ENCODE data around the gene PRKAA1.
A peak's percentile ranks its signal among the peaks of the same experiment; 100 is the strongest.
"Not testable (repeated sequence)": the region's sequence is repeated elsewhere in the genome, so short reads cannot be mapped to it uniquely, and the experiment has no call there.

PRKAA1 gene

DNA sequence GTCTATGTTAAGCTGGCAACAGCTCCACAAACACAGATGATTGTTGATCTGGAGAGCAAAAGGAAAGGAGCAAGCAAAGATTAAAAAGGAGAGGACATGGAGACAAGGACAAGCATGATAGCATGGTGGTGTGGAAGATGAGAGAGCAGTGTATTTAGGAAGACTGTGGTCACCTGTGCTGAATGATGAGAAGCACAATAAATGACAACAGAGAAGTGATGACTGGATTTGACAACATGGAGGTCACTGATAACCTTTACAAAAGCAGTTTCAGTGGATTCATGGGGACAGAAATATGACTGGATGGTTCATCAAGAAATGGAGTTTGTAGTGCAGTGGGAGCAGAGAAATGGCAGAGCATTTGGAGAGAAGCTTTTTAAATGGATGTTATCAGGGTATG lies 62.6 kb downstream of the PRKAA1 start:
- peak in 1 of 3 donors; percentile 4 for DNase-seq
- Histone ChIP-seq H3K36me3 (ENCODE audit: control insufficient read depth in 4 of 4, insufficient read depth in 4 of 4, low read length in 3 of 4) (peaks cover 3 to 20% (median 6%) of the 10 kb centered on the region in 4 experiments), H3K4me3 (ENCODE audit: control insufficient read depth in 1 of 7, extremely low read depth in 1 of 7, insufficient read depth in 4 of 7, low read depth in 2 of 7, low read length in 6 of 7) (no peak overlapping the region), H3K9me3 (ENCODE audit: control extremely low read depth in 1 of 5, control insufficient read depth in 4 of 5, insufficient read depth in 2 of 5, low read depth in 1 of 5, low read length in 4 of 5) (peaks cover 3 to 14% (median 5%) of the 10 kb centered on the region in 5 experiments), H3K27ac (ENCODE audit: insufficient read depth in 1 of 2, low read depth in 1 of 2, low read length in 2 of 2, poor library complexity in 1 of 2, severe bottlenecking in 2 of 2) (no peak overlapping the region), H3K27me3 (replicated peaks in 2 of 5; ENCODE audit: control insufficient read depth in 4 of 5, insufficient read depth in 5 of 5, low read length in 4 of 5) (no peaks in the 10 kb centered on the region), H3K4me1 (ENCODE audit: control extremely low read depth in 1 of 4, control insufficient read depth in 4 of 4, insufficient read depth in 4 of 4, low read length in 3 of 4) (peaks cover 15 to 47% (median 23%) of the 10 kb centered on the region in 4 experiments)
- ChIA-PET CTCF (interaction anchor here (0.7 to 7.8 kb wide), 11 partner anchors 9 to 1021 kb away, joined by 3 to 79 read pairs (median 3); no protein-coding TSS in a partner anchor), POLR2A (no interaction called here)

- H3K4me3 ChIP-seq (ENCODE audit: control insufficient read depth in 1 of 7, extremely low read depth in 1 of 7, insufficient read depth in 4 of 7, low read depth in 2 of 7, low read length in 6 of 7), result no peak overlapping the region
- POLR2A ChIA-PET, result no interaction called here
- H3K27ac ChIP-seq (ENCODE audit: insufficient read depth in 1 of 2, low read depth in 1 of 2, low read length in 2 of 2, poor library complexity in 1 of 2, severe bottlenecking in 2 of 2), result no peak overlapping the region
- H3K36me3 ChIP-seq (ENCODE audit: control insufficient read depth in 4 of 4, insufficient read depth in 4 of 4, low read length in 3 of 4), result peaks cover 0 to 14% (median 4%) of the 10 kb centered on the region in 4 experiments
- H3K4me1 ChIP-seq (ENCODE audit: control extremely low read depth in 1 of 4, control insufficient read depth in 4 of 4, insufficient read depth in 4 of 4, low read length in 3 of 4), result peaks cover 15 to 47% (median 23%) of the 10 kb centered on the region in 4 experiments
- H3K9me3 ChIP-seq (ENCODE audit: control extremely low read depth in 1 of 5, control insufficient read depth in 4 of 5, insufficient read depth in 2 of 5, low read depth in 1 of 5, low read length in 4 of 5), result peaks cover 0 to 10% (median 3%) of the 10 kb centered on the region in 5 experiments
- WGBS (ENCODE audit: insufficient coverage), result 75% methylated on average over 1 of the region's 2 CpGs
- H3K27me3 ChIP-seq (replicated peaks in 2 of 5; ENCODE audit: control insufficient read depth in 4 of 5, insufficient read depth in 5 of 5, low read length in 4 of 5), result no peaks in the 10 kb centered on the region
- CTCF ChIA-PET, result interaction anchor here (0.7 to 7.8 kb wide), 11 partner anchors 8 to 1154 kb away, joined by 3 to 79 read pairs (median 3); no protein-coding TSS in a partner anchor
- no peak for DNase-seq
Measured at GRCh38 chr5:40734986-40735385, 63.2 kb downstream of the PRKAA1 start.

GRCh38 chr5:40733879-40734563 lies 64.2 kb downstream of the PRKAA1 start:
- POLR2A ChIA-PET, result no interaction called here
- Histone ChIP-seq H3K9me3 (ENCODE audit: control extremely low read depth in 1 of 5, control insufficient read depth in 4 of 5, insufficient read depth in 2 of 5, low read depth in 1 of 5, low read length in 4 of 5) (peaks cover 0 to 4% (median 0%) of the 10 kb centered on the region in 5 experiments), H3K36me3 (ENCODE audit: control insufficient read depth in 4 of 4, insufficient read depth in 4 of 4, low read length in 3 of 4) (peaks cover 0 to 5% (median 1%) of the 10 kb centered on the region in 4 experiments), H3K4me1 (ENCODE audit: control extremely low read depth in 1 of 4, control insufficient read depth in 4 of 4, insufficient read depth in 4 of 4, low read length in 3 of 4) (peaks cover 15 to 47% (median 23%) of the 10 kb centered on the region in 4 experiments), H3K27ac (ENCODE audit: insufficient read depth in 1 of 2, low read depth in 1 of 2, low read length in 2 of 2, poor library complexity in 1 of 2, severe bottlenecking in 2 of 2) (no peak overlapping the region), H3K27me3 (replicated peaks in 2 of 5; ENCODE audit: control insufficient read depth in 4 of 5, insufficient read depth in 5 of 5, low read length in 4 of 5) (no peaks in the 10 kb centered on the region), H3K4me3 (ENCODE audit: control insufficient read depth in 1 of 7, extremely low read depth in 1 of 7, insufficient read depth in 4 of 7, low read depth in 2 of 7, low read length in 6 of 7) (peak overlapping the region in 3 of 7 experiments; percentile 8 to 45 (median 35))
- WGBS (ENCODE audit: insufficient coverage), result 17% methylated on average over 2 of the region's 3 CpGs
- CTCF ChIA-PET, result interaction anchor here (1.1 to 7.8 kb wide), 9 partner anchors 14 to 1406 kb away, joined by 3 to 79 read pairs (median 4); no protein-coding TSS in a partner anchor
- DNase-seq, result peak; percentile 26 to 83 (median 48)

DNA sequence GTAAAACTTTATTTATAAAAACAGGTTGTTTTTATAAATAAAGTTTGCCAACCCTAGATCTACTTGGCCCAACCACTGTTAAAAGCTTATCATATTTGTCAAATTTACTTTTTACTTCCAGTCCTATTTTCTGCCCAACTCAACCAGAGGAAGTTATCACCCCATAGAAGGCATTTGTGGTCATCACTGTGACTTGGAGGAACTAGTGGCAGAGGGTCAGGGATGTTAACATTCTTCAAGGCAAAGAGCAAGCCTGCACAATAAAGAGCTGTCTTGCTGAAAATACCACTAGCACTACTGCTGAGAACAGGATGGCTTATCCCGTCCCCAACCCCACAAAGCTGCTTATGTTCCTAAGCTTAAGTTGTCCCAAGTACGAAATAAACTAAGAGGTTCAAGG lies 64.7 kb downstream of the PRKAA1 start:
- DNase-seq, result peak; percentile 22 to 70 (median 55)
- ChIA-PET POLR2A (no interaction called here), CTCF (interaction anchor here (1.2 to 7.8 kb wide), 7 partner anchors 15 to 1156 kb away, joined by 3 to 79 read pairs (median 5); no protein-coding TSS in a partner anchor)
- Histone ChIP-seq H3K36me3 (ENCODE audit: control insufficient read depth in 4 of 4, insufficient read depth in 4 of 4, low read length in 3 of 4) (peaks cover 0 to 2% (median 0%) of the 10 kb centered on the region in 4 experiments), H3K4me1 (ENCODE audit: control extremely low read depth in 1 of 4, control insufficient read depth in 4 of 4, insufficient read depth in 4 of 4, low read length in 3 of 4) (peaks cover 15 to 47% (median 23%) of the 10 kb centered on the region in 4 experiments), H3K9me3 (ENCODE audit: control extremely low read depth in 1 of 5, control insufficient read depth in 4 of 5, insufficient read depth in 2 of 5, low read depth in 1 of 5, low read length in 4 of 5) (no peaks in the 10 kb centered on the region), H3K27ac (ENCODE audit: insufficient read depth in 1 of 2, low read depth in 1 of 2, low read length in 2 of 2, poor library complexity in 1 of 2, severe bottlenecking in 2 of 2) (no peak overlapping the region), H3K4me3 (ENCODE audit: control insufficient read depth in 1 of 7, extremely low read depth in 1 of 7, insufficient read depth in 4 of 7, low read depth in 2 of 7, low read length in 6 of 7) (peak overlapping the region in 2 of 7 experiments; percentile 35 to 45), H3K27me3 (replicated peaks in 2 of 5; ENCODE audit: control insufficient read depth in 4 of 5, insufficient read depth in 5 of 5, low read length in 4 of 5) (no peaks in the 10 kb centered on the region)
- WGBS (ENCODE audit: insufficient coverage), result no CpG with 5 or more reads among the region's 2 CpGs

DNA sequence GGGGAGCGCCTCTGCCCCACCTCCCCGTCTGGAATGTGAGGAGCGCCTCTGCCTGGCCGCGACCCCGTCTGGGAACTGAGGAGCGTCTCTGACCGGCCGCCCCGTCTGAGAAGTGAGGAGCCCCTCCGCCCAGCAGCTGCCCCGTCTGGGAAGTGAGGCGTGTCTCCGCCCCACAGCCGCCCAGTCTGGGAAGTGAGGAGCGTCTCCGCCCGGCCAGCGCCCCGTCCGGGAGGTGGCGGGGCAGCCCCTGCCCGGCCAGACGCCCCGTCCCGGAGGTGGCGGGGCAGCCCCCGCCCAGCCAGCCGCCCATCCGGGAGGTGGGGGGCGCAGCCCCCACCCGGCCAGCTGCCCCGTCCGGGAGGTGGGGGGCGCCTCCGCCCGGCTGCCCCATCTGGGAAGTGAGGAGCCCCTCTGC lies 75.7 kb downstream of the PRKAA1 start:
- Histone ChIP-seq H3K36me3 (ENCODE audit: control insufficient read depth in 4 of 4, insufficient read depth in 4 of 4, low read length in 3 of 4) (peaks cover 13 to 44% (median 17%) of the 10 kb centered on the region in 4 experiments), H3K9me3 (ENCODE audit: control extremely low read depth in 1 of 5, control insufficient read depth in 4 of 5, insufficient read depth in 2 of 5, low read depth in 1 of 5, low read length in 4 of 5) (peaks cover 2 to 18% (median 3%) of the 10 kb centered on the region in 5 experiments)
- POLR2A ChIA-PET; H3K4me3 ChIP-seq (ENCODE audit: control insufficient read depth in 1 of 7, extremely low read depth in 1 of 7, insufficient read depth in 4 of 7, low read depth in 2 of 7, low read length in 6 of 7); CTCF ChIA-PET; DNase-seq; H3K4me1 ChIP-seq (ENCODE audit: control extremely low read depth in 1 of 4, control insufficient read depth in 4 of 4, insufficient read depth in 4 of 4, low read length in 3 of 4); H3K27ac ChIP-seq (ENCODE audit: insufficient read depth in 1 of 2, low read depth in 1 of 2, low read length in 2 of 2, poor library complexity in 1 of 2, severe bottlenecking in 2 of 2); H3K27me3 ChIP-seq (replicated peaks in 2 of 5; ENCODE audit: control insufficient read depth in 4 of 5, insufficient read depth in 5 of 5, low read length in 4 of 5): not testable (repeated sequence)
- WGBS (ENCODE audit: insufficient coverage), result 93% methylated on average over 32 of the region's 37 CpGs

- H3K4me3 ChIP-seq (ENCODE audit: control insufficient read depth in 1 of 7, extremely low read depth in 1 of 7, insufficient read depth in 4 of 7, low read depth in 2 of 7, low read length in 6 of 7), result no peak overlapping the region
- H3K9me3 ChIP-seq (ENCODE audit: control extremely low read depth in 1 of 5, control insufficient read depth in 4 of 5, insufficient read depth in 2 of 5, low read depth in 1 of 5, low read length in 4 of 5), result peaks cover 2 to 18% (median 3%) of the 10 kb centered on the region in 5 experiments
- ChIA-PET CTCF (interaction anchor here (0.5 kb wide), 1 partner anchor 739 kb away, joined by 3 read pairs; no protein-coding TSS in a partner anchor), POLR2A (no interaction called here)
- no peaks in the 10 kb centered on the region for H3K4me1 ChIP-seq (ENCODE audit: control extremely low read depth in 1 of 4, control insufficient read depth in 4 of 4, insufficient read depth in 4 of 4, low read length in 3 of 4)
- no peaks in the 10 kb centered on the region for H3K27me3 ChIP-seq (replicated peaks in 2 of 5; ENCODE audit: control insufficient read depth in 4 of 5, insufficient read depth in 5 of 5, low read length in 4 of 5)
- peaks cover 13 to 41% (median 18%) of the 10 kb centered on the region in 4 experiments for H3K36me3 ChIP-seq (ENCODE audit: control insufficient read depth in 4 of 4, insufficient read depth in 4 of 4, low read length in 3 of 4)
- DNase-seq, result no peak
- H3K27ac ChIP-seq (ENCODE audit: insufficient read depth in 1 of 2, low read depth in 1 of 2, low read length in 2 of 2, poor library complexity in 1 of 2, severe bottlenecking in 2 of 2), result no peak overlapping the region
Measured at GRCh38 chr5:40720069-40720468, 78.1 kb downstream of the PRKAA1 start.

GRCh38 chr5:40717281-40717680 lies 80.9 kb downstream of the PRKAA1 start:
- no peak for DNase-seq
- H3K36me3 ChIP-seq (ENCODE audit: control insufficient read depth in 4 of 4, insufficient read depth in 4 of 4, low read length in 3 of 4), result peaks cover 11 to 29% (median 13%) of the 10 kb centered on the region in 4 experiments
- POLR2A ChIA-PET, result no interaction called here
- H3K4me1 ChIP-seq (ENCODE audit: control extremely low read depth in 1 of 4, control insufficient read depth in 4 of 4, insufficient read depth in 4 of 4, low read length in 3 of 4), result peaks cover 0 to 6% (median 1%) of the 10 kb centered on the region in 4 experiments
- no peak overlapping the region for H3K27ac ChIP-seq (ENCODE audit: insufficient read depth in 1 of 2, low read depth in 1 of 2, low read length in 2 of 2, poor library complexity in 1 of 2, severe bottlenecking in 2 of 2)
- CTCF ChIA-PET, result no interaction called here
- no peaks in the 10 kb centered on the region for H3K27me3 ChIP-seq (replicated peaks in 2 of 5; ENCODE audit: control insufficient read depth in 4 of 5, insufficient read depth in 5 of 5, low read length in 4 of 5)
- H3K9me3 ChIP-seq (ENCODE audit: control extremely low read depth in 1 of 5, control insufficient read depth in 4 of 5, insufficient read depth in 2 of 5, low read depth in 1 of 5, low read length in 4 of 5), result peaks cover under 1 to 17% (median 3%) of the 10 kb centered on the region in 5 experiments
- H3K4me3 ChIP-seq (ENCODE audit: control insufficient read depth in 1 of 7, extremely low read depth in 1 of 7, insufficient read depth in 4 of 7, low read depth in 2 of 7, low read length in 6 of 7), result no peak overlapping the region

Data from common myeloid progenitor, CD34-positive (primary cell).